Neural crest cell (in vitro differentiated cells): Measurements from ENCODE around the gene SNAPC4. TPM values are rescaled to one million over a fixed set of nuclear protein-coding genes. Genes with fewer than 3 reads are reported as not detected.
A peak's percentile ranks its signal among the peaks of the same experiment; 100 is the strongest.

Experiments
- DNase-seq: peaks from one replicate; pipeline ENCODE4 v3.0.0; 2021; ENCODE audit warnings: low read depth, mixed read lengths, low spot score
- H3K27ac Mint-ChIP-seq: one replicate; pipeline ENCODE4 v1.8.0; 2021; ENCODE audit warnings: mild to moderate bottlenecking, mixed read lengths; ENCODE audit not compliant: unreplicated experiment
- H3K27me3 Mint-ChIP-seq: 2 replicates; pipeline ENCODE4 v1.8.0; 2021; ENCODE audit warnings: low read depth, mild to moderate bottlenecking, mixed read lengths
- H3K36me3 Mint-ChIP-seq: 2 replicates; pipeline ENCODE4 v1.8.0; 2021; ENCODE audit warnings: low read depth, mild to moderate bottlenecking, mixed read lengths
- H3K4me1 Mint-ChIP-seq: 2 replicates; pipeline ENCODE4 v1.8.0; 2021; ENCODE audit warnings: mixed read lengths
- H3K4me3 Mint-ChIP-seq: one replicate; pipeline ENCODE4 v1.8.0; 2021; ENCODE audit warnings: mild to moderate bottlenecking, mixed read lengths
- H3K9me3 Mint-ChIP-seq: 2 replicates; pipeline ENCODE4 v1.8.0; 2021; ENCODE audit warnings: mixed read lengths
- CTCF ChIP-seq: fragments of 200-600 bp; sonication (generic); conservative IDR thresholded peaks from 2 replicates; pipeline ENCODE4 v1.5.0; 2021; ENCODE audit warnings: antibody characterized with exemption, mild to moderate bottlenecking
- total RNA-seq: library from RNA; stranded (reverse); gene quantifications from 2 replicates; pipeline ENCODE4 v1.2.1, GENCODE V29; 2021

Gene SNAPC4
- total RNA-seq, 1 donor from 2014 or later: 19.0 TPM

- Mint-ChIP-seq H3K4me3 (peak overlapping the region; percentile 92), H3K27me3 (no peaks in the 10 kb centered on the region), H3K36me3 (no peaks in the 10 kb centered on the region), H3K27ac (no peak overlapping the region), H3K9me3 (no peaks in the 10 kb centered on the region), H3K4me1 (peaks cover 26% of the 10 kb centered on the region)
- no peak for TF ChIP-seq CTCF
- DNase-seq: no peak
These were observed 36.2 kb upstream of the SNAPC4 start for GRCh38 chr9:136436055-136436634.

- H3K27me3 Mint-ChIP-seq: no peaks in the 10 kb centered on the region
- H3K27ac Mint-ChIP-seq: no peak overlapping the region
- no peak overlapping the region for H3K4me3 Mint-ChIP-seq
- no peaks in the 10 kb centered on the region for H3K9me3 Mint-ChIP-seq
- no peak for DNase-seq
- TF ChIP-seq CTCF: no peak
- peaks cover 22% of the 10 kb centered on the region for H3K4me1 Mint-ChIP-seq
- no peaks in the 10 kb centered on the region for H3K36me3 Mint-ChIP-seq
These were observed 34.7 kb upstream of the SNAPC4 start for GRCh38 chr9:136434580-136435169.

- DNase-seq: no peak
- H3K4me1 Mint-ChIP-seq: peaks cover 22% of the 10 kb centered on the region
- H3K27ac Mint-ChIP-seq: no peak overlapping the region
- TF ChIP-seq CTCF: no peak
- no peak overlapping the region for H3K4me3 Mint-ChIP-seq
- H3K27me3 Mint-ChIP-seq: no peaks in the 10 kb centered on the region
- H3K36me3 Mint-ChIP-seq: no peaks in the 10 kb centered on the region
- H3K9me3 Mint-ChIP-seq: no peaks in the 10 kb centered on the region
These were observed 34.0 kb upstream of the SNAPC4 start for GRCh38 chr9:136433849-136434579.

GRCh38 chr9:136433043-136433715, 33.2 kb upstream of the SNAPC4 start:
- H3K9me3 Mint-ChIP-seq: no peaks in the 10 kb centered on the region
- no peak for DNase-seq
- TF ChIP-seq CTCF: no peak
- no peak overlapping the region for H3K4me3 Mint-ChIP-seq
- no peaks in the 10 kb centered on the region for H3K36me3 Mint-ChIP-seq
- no peak overlapping the region for H3K27ac Mint-ChIP-seq
- H3K27me3 Mint-ChIP-seq: no peaks in the 10 kb centered on the region
- H3K4me1 Mint-ChIP-seq: peaks cover 19% of the 10 kb centered on the region

GRCh38 chr9:136432591-136432990, 32.6 kb upstream of the SNAPC4 start:
- no peak overlapping the region for H3K4me3 Mint-ChIP-seq
- no peaks in the 10 kb centered on the region for H3K9me3 Mint-ChIP-seq

More at GRCh38 chr9:136432591-136432990, 32.6 kb upstream of the SNAPC4 start:
- Mint-ChIP-seq H3K27ac (no peak overlapping the region), H3K27me3 (no peaks in the 10 kb centered on the region), H3K4me1 (peaks cover 13% of the 10 kb centered on the region), H3K36me3 (no peaks in the 10 kb centered on the region)
- TF ChIP-seq CTCF: no peak
- DNase-seq: no peak
